OCI-LY1 (cell line): ENCODE results near the gene ATOX1.

Experiments used
- H2AFZ ChIP-seq: fragments of 200-600 bp; sonication (generic), shearing (Covaris generic); 2 replicates; pipeline ENCODE4 v1.6.0; 2014; ENCODE audit warnings: antibody characterized with exemption, mild to moderate bottlenecking, low read length
- H3F3A ChIP-seq: fragments of 200-600 bp; sonication (generic), shearing (Covaris generic); 2 replicates; pipeline ENCODE4 v1.6.0; 2014; ENCODE audit warnings: mild to moderate bottlenecking, antibody characterized with exemption, low read length, moderate library complexity; ENCODE audit not compliant: insufficient read depth
- H3K27ac ChIP-seq: fragments of 200-600 bp; sonication (generic); 2 replicates; pipeline ENCODE4 v1.5.1; 2014; ENCODE audit warnings: low read length, mixed run types, mild to moderate bottlenecking, low read depth; ENCODE audit not compliant: poor library complexity, severe bottlenecking
- H3K27me3 ChIP-seq: fragments of 200-600 bp; sonication (generic); 2 replicates; pipeline ENCODE4 v1.6.0; 2014; ENCODE audit warnings: antibody characterized with exemption, mild to moderate bottlenecking, low read length, moderate library complexity; ENCODE audit not compliant: insufficient read depth
- H3K36me3 ChIP-seq: fragments of 200-600 bp; sonication (generic); 2 replicates; pipeline ENCODE4 v1.6.1; 2014; ENCODE audit warnings: mild to moderate bottlenecking, antibody characterized with exemption, low read length, moderate library complexity, mixed read lengths; ENCODE audit not compliant: insufficient read depth
- H3K4me1 ChIP-seq: fragments of 200-600 bp; sonication (generic); 2 replicates; pipeline ENCODE4 v1.5.1; 2014; ENCODE audit warnings: mild to moderate bottlenecking, low read length, moderate library complexity; ENCODE audit not compliant: insufficient read depth, severe bottlenecking
- H3K4me2 ChIP-seq: fragments of 200-600 bp; sonication (generic), shearing (Covaris generic); 2 replicates; pipeline ENCODE4 v1.6.1; 2014; ENCODE audit warnings: low read length
- H3K4me3 ChIP-seq: fragments of 200-600 bp; sonication (generic); 2 replicates; pipeline ENCODE4 v1.5.1; 2014; ENCODE audit warnings: low read length, low read depth, mild to moderate bottlenecking, mixed read lengths; ENCODE audit not compliant: poor library complexity, severe bottlenecking
- H3K79me2 ChIP-seq: fragments of 200-600 bp; shearing (Covaris generic); 2 replicates; pipeline ENCODE4 v1.6.1; 2016; ENCODE audit warnings: mixed run types, low read length, mixed read lengths; ENCODE audit not compliant: insufficient read depth
- H3K9ac ChIP-seq: fragments of 200-600 bp; sonication (generic), shearing (Covaris generic); 2 replicates; pipeline ENCODE4 v1.6.1; 2014; ENCODE audit warnings: mild to moderate bottlenecking, low read length, mixed read lengths
- H3K9me2 ChIP-seq: fragments of 200-600 bp; sonication (generic), shearing (Covaris generic); 2 replicates; pipeline ENCODE4 v1.6.1; 2014; ENCODE audit warnings: low read depth, mild to moderate bottlenecking, low read length, mixed read lengths
- H3K9me3 ChIP-seq: fragments of 200-600 bp; shearing (Covaris generic); 2 replicates; pipeline ENCODE4 v1.6.1; 2014; ENCODE audit warnings: low read length, mixed read lengths
- H4K20me1 ChIP-seq: fragments of 200-600 bp; sonication (generic), shearing (Covaris generic); 2 replicates; pipeline ENCODE4 v1.6.0; 2016; ENCODE audit warnings: mild to moderate bottlenecking, low read length; ENCODE audit not compliant: insufficient read depth
- CTCF ChIP-seq: fragments of 200-600 bp; sonication (generic), shearing (Covaris generic); IDR thresholded peaks from 2 replicates; pipeline ENCODE4 v1.5.1; 2017; ENCODE audit warnings: mild to moderate bottlenecking, antibody characterized with exemption, low read length, moderate library complexity, mixed read lengths
- EZH2 ChIP-seq: fragments of 200-600 bp; sonication (generic), shearing (Covaris generic); IDR thresholded peaks from 2 replicates; pipeline ENCODE4 v1.8.0; 2017; ENCODE audit warnings: borderline replicate concordance, mixed run types, mild to moderate bottlenecking, antibody characterized with exemption, low read length, moderate library complexity, mixed read lengths

ATOX1 gene

GRCh38 chr5:151751593-151751992, 6.8 kb downstream of the ATOX1 start:
- H4K20me1 ChIP-seq: no peaks in the 10 kb centered on the region
- no peaks in the 10 kb centered on the region for H3K9me2 ChIP-seq
- no peak overlapping the region for H3K4me3 ChIP-seq
- H3K4me1 ChIP-seq: peaks cover 24% of the 10 kb centered on the region
- no peak overlapping the region for H3K9ac ChIP-seq
- H3K4me2 ChIP-seq: no peak overlapping the region
- peaks cover 17% of the 10 kb centered on the region; the same call in 1 of the 2 replicates for H3K36me3 ChIP-seq
- no peaks in the 10 kb centered on the region for H3K27me3 ChIP-seq
- no peaks in the 10 kb centered on the region for H3K9me3 ChIP-seq
- no peaks in the 10 kb centered on the region for H3K79me2 ChIP-seq
- no peak overlapping the region for H3K27ac ChIP-seq
- TF ChIP-seq EZH2 (no peak), CTCF (no peak)
- no peaks in the 10 kb centered on the region for H3F3A ChIP-seq
- no peak overlapping the region for H2AFZ ChIP-seq

GRCh38 chr5:151751091-151751490, 7.3 kb downstream of the ATOX1 start:
- TF ChIP-seq CTCF: no peak
- no peak for TF ChIP-seq EZH2
- no peaks in the 10 kb centered on the region for H3F3A ChIP-seq
- H3K9me2 ChIP-seq: no peaks in the 10 kb centered on the region
- no peaks in the 10 kb centered on the region for H3K9me3 ChIP-seq
- H3K79me2 ChIP-seq: no peaks in the 10 kb centered on the region
- no peak overlapping the region for H2AFZ ChIP-seq
- no peaks in the 10 kb centered on the region for H4K20me1 ChIP-seq
- H3K27ac ChIP-seq: no peak overlapping the region
- H3K27me3 ChIP-seq: no peaks in the 10 kb centered on the region
- no peak overlapping the region for H3K9ac ChIP-seq
- H3K4me3 ChIP-seq: no peak overlapping the region
- peaks cover 19% of the 10 kb centered on the region for H3K4me1 ChIP-seq
- H3K4me2 ChIP-seq: no peak overlapping the region
- H3K36me3 ChIP-seq: peaks cover 20% of the 10 kb centered on the region; the same call in 1 of the 2 replicates

- Histone ChIP-seq H3K4me2 (no peak overlapping the region; the same call in 1 of the 2 replicates), H3K4me1 (peaks cover 18% of the 10 kb centered on the region), H3K27me3 (no peaks in the 10 kb centered on the region), H3F3A (no peaks in the 10 kb centered on the region), H3K79me2 (no peaks in the 10 kb centered on the region), H3K4me3 (no peak overlapping the region), H4K20me1 (no peaks in the 10 kb centered on the region), H3K27ac (no peak overlapping the region), H3K9me3 (no peaks in the 10 kb centered on the region), H3K9ac (no peak overlapping the region), H3K9me2 (no peaks in the 10 kb centered on the region), H3K36me3 (peaks cover 30% of the 10 kb centered on the region; the same call in 1 of the 2 replicates), H2AFZ (no peak overlapping the region)
- TF ChIP-seq EZH2 (no peak), CTCF (no peak)
Measured at GRCh38 chr5:151750121-151750520, 8.3 kb downstream of the ATOX1 start.
